ENCODE data around the gene AIG1. TPM values are rescaled to one million over a fixed set of nuclear protein-coding genes. Genes with fewer than 3 reads are reported as not detected.

AIG1 gene
- 12.4 and 18.0 TPM in 2 replicates for total RNA-seq

GRCh38 chr6:143060806-143061596, at the start of gene AIG1:
TSS of gene AIG1 (plus strand) at chr6:143060889. CDS start at chr6:143060926, 37 bp downstream.

Other genes with a start within 250 kb of the AIG1 start
- gene HIVEP2, start 115.7 kb upstream of the AIG1 start, total RNA-seq, result 5.4 and 5.6 TPM in 2 replicates

All from pericardium fibroblast (primary cell).